PC-9 (cell line): Measurements from ENCODE around the gene RBMS1. TPM values are rescaled to one million over a fixed set of nuclear protein-coding genes. Genes with fewer than 3 reads are reported as not detected.

Experiments used
- BruUV-seq: library from RNA; stranded (reverse); fragments of 400-500 nt; replicated peaks from 2 replicates; lab custom pipeline; 2021; lab: Mats Ljungman, UMichigan
- CTCF ChIA-PET: fragments of 300-600 bp; sonication (Branson Sonifier 250); formaldehyde crosslinking; loops from one replicate; lab custom pipeline; 2022; ENCODE audit warnings: antibody characterized with exemption; lab: Charles Lee
- POLR2A ChIA-PET: fragments of 300-600 bp; sonication (Branson Sonifier 250); formaldehyde crosslinking; loops from one replicate; lab custom pipeline; 2022; ENCODE audit warnings: antibody characterized with exemption; ENCODE audit not compliant: unreplicated experiment; lab: Charles Lee
- DNase-seq, 2 experiments: peaks; one replicate each; pipeline versions ENCODE4 v3.0.0 to v3.0.0-alpha.2; 2015 to 2022; ENCODE audit warnings: mixed read lengths in 1 of 2
- H2AFZ ChIP-seq: fragments of 200-600 bp; sonication (generic); 2 replicates; pipeline ENCODE4 v1.8.1; 2017; ENCODE audit warnings: antibody characterized with exemption
- H3F3A ChIP-seq: fragments of 200-600 bp; sonication (generic); 2 replicates; pipeline ENCODE4 v1.8.1; 2017; ENCODE audit warnings: antibody characterized with exemption, mild to moderate bottlenecking, low read depth; ENCODE audit not compliant: insufficient read depth
- H3K27ac ChIP-seq: fragments of 200-600 bp; sonication (generic); 2 replicates; pipeline ENCODE4 v1.6.1; 2016; ENCODE audit warnings: mixed run types
- H3K27me3 ChIP-seq: fragments of 200-600 bp; sonication (generic); 2 replicates; pipeline ENCODE4 v1.6.1; 2016; ENCODE audit warnings: low read depth, mixed run types; ENCODE audit not compliant: insufficient read depth
- H3K36me3 ChIP-seq: fragments of 200-600 bp; sonication (generic); 2 replicates; pipeline ENCODE4 v1.6.1; 2016; ENCODE audit warnings: low read depth, mixed run types
- H3K4me1 ChIP-seq: fragments of 200-600 bp; sonication (generic); replicated peaks from 2 replicates; pipeline ENCODE4 v1.6.1; 2016; ENCODE audit warnings: mixed run types; ENCODE audit not compliant: insufficient read depth
- H3K4me2 ChIP-seq: fragments of 200-600 bp; sonication (generic); 2 replicates; pipeline ENCODE4 v1.6.1; 2017; ENCODE audit warnings: mixed run types
- H3K4me3 ChIP-seq: fragments of 200-600 bp; sonication (generic); 2 replicates; pipeline ENCODE4 v1.6.1; 2016; ENCODE audit warnings: mixed run types
- H3K79me2 ChIP-seq: fragments of 200-600 bp; sonication (generic); 2 replicates; pipeline ENCODE4 v1.6.1; 2017; ENCODE audit warnings: low read depth, mixed run types
- H3K9me2 ChIP-seq: fragments of 200-600 bp; sonication (generic); 2 replicates; pipeline ENCODE4 v1.8.1; 2017; ENCODE audit warnings: mild to moderate bottlenecking; ENCODE audit not compliant: insufficient read depth
- H3K9me3 ChIP-seq: fragments of 200-600 bp; sonication (generic); 2 replicates; pipeline ENCODE4 v1.8.1; 2016; ENCODE audit warnings: low read depth; ENCODE audit not compliant: insufficient read depth
- H4K20me1 ChIP-seq: fragments of 200-600 bp; sonication (generic); 2 replicates; pipeline ENCODE4 v1.8.1; 2017; ENCODE audit not compliant: insufficient read depth
- EZH2 ChIP-seq: fragments of 200-600 bp; sonication (generic); IDR thresholded peaks from 2 replicates; pipeline ENCODE4 v1.8.0; 2017; ENCODE audit warnings: antibody characterized with exemption, low read depth
- intact Hi-C: fragments of 100-400 bp; cut with micrococcal nuclease; formaldehyde crosslinking; loops from one replicate; pipeline ENCODE4 v1.10.0; 2022; ENCODE audit not compliant: unreplicated experiment
- total RNA-seq: library from RNA; stranded (reverse); gene quantifications from 2 replicates; pipeline ENCODE4 v1.2.3, GENCODE V29; 2021
- TF ChIP-seq, protein P1 (sequence below): fragments of 200-600 bp; sonication (generic); conservative IDR thresholded peaks from 2 replicates; pipeline ENCODE4 v1.6.1; 2017; ENCODE audit warnings: mixed run types, antibody characterized with exemption, mild to moderate bottlenecking, moderate library complexity

RBMS1 gene
- total RNA-seq, 1 experiment from 2014 or later, result 65.1 TPM

DNA sequence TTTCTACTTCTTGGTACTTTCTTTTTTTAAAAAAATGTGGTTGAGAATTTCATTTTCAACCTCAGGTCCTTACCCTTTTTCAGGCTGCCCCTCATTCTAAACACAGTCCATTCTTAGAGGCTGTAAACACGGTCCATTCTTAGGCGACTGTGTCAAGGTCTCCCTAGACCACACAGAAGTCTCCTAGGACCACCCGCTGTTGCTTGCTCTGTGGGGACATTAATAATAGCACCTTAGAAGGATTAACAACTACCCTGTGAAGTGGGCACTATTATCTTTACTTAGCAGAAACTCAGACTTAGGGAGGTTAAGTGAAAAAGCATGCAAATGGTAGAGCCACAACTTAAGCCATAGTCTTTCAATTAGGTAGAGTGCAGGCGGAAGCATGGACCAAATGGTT, 91.7 kb downstream of the RBMS1 start:
- TF ChIP-seq, protein P1, sequence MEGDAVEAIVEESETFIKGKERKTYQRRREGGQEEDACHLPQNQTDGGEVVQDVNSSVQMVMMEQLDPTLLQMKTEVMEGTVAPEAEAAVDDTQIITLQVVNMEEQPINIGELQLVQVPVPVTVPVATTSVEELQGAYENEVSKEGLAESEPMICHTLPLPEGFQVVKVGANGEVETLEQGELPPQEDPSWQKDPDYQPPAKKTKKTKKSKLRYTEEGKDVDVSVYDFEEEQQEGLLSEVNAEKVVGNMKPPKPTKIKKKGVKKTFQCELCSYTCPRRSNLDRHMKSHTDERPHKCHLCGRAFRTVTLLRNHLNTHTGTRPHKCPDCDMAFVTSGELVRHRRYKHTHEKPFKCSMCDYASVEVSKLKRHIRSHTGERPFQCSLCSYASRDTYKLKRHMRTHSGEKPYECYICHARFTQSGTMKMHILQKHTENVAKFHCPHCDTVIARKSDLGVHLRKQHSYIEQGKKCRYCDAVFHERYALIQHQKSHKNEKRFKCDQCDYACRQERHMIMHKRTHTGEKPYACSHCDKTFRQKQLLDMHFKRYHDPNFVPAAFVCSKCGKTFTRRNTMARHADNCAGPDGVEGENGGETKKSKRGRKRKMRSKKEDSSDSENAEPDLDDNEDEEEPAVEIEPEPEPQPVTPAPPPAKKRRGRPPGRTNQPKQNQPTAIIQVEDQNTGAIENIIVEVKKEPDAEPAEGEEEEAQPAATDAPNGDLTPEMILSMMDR, result no peak
- TF ChIP-seq EZH2, result no peak
- H3K4me3 ChIP-seq, result no peak overlapping the region
- intact Hi-C loops, result loop anchor here (2.0 to 10.0 kb wide), 5 partner anchors 47 to 569 kb away; no protein-coding TSS in a partner anchor
- H2AFZ ChIP-seq, result no peak overlapping the region
- CTCF ChIA-PET, result no interaction called here
- no peak for DNase-seq
- peaks cover 9% of the 10 kb centered on the region; the same call in 1 of the 2 replicates for H3K36me3 ChIP-seq
- H3K27ac ChIP-seq, result peak overlapping the region; percentile 79
- H3K79me2 ChIP-seq, result peaks cover 100% of the 10 kb centered on the region
- POLR2A ChIA-PET, result no interaction called here
- 0 out of 2 replicates have a peak, but pooled peaks cover 3% of the 10 kb centered on the region for H3K9me3 ChIP-seq
- H3K27me3 ChIP-seq, result no peaks in the 10 kb centered on the region
- H3F3A ChIP-seq, result peaks cover 14% of the 10 kb centered on the region
- peaks cover 70% of the 10 kb centered on the region for H3K4me1 ChIP-seq
- peaks cover 4% of the 10 kb centered on the region; the same call in 1 of the 2 replicates for H4K20me1 ChIP-seq
- BruUV-seq, result no TSS peak
- H3K4me2 ChIP-seq, result peak overlapping the region; percentile 79; the same call in 1 of the 2 replicates
- H3K9me2 ChIP-seq, result no peaks in the 10 kb centered on the region

DNA sequence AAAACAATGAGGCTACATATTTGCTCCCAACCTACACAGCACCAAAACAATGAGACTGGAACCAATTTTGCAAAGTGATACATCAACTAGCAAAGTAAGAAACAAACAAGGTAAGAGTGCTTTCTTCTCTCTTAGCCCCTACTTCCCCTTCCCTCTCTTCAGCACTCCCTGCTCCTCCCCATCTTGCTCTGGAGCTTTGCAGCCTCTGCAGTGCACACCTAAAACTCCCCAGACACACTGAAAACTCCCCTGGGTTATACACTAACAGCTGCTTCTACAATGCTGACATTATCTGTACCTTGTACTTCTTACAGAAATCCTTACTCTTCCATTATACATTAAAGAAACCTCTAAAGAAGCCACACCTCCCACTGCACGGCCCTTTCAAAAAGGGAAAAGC, 93.7 kb downstream of the RBMS1 start:
- ChIA-PET POLR2A (interaction anchor here (0.6 kb wide), 1 partner anchor 139 kb away, joined by 4 read pairs; no protein-coding TSS in a partner anchor), CTCF (no interaction called here)
- Histone ChIP-seq H3K4me3 (no peak overlapping the region), H3K9me3 (0 out of 2 replicates have a peak, but pooled peaks cover 3% of the 10 kb centered on the region), H2AFZ (no peak overlapping the region), H4K20me1 (no peaks in the 10 kb centered on the region), H3K36me3 (peaks cover 9% of the 10 kb centered on the region; the same call in 1 of the 2 replicates), H3K79me2 (peaks cover 96% of the 10 kb centered on the region), H3K27ac (no peak overlapping the region), H3F3A (peaks cover 9% of the 10 kb centered on the region), H3K27me3 (no peaks in the 10 kb centered on the region), H3K4me1 (peaks cover 54% of the 10 kb centered on the region), H3K9me2 (no peaks in the 10 kb centered on the region), H3K4me2 (no peak overlapping the region)
- intact Hi-C loops, result loop anchor here (5.0 to 10.0 kb wide), 5 partner anchors 45 to 345 kb away; no protein-coding TSS in a partner anchor
- TF ChIP-seq, protein P1, result no peak
- TF ChIP-seq EZH2, result no peak
- no TSS peak for BruUV-seq
- no peak for DNase-seq

DNA sequence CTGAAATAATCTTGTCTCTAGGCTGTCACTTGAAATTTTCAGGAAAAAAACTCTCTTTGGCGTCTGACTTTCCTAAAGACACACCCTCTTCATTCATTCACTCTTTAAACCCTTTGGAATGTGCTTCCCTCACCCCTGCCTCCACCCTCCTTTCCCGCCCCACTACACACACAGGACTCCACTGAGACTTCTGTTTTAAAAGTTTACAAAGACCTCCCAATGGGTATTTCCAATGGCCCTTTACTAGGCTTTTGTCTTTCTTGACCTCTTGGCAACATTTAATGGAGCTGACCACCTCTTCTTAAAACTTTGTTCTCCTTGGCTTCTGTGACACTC, 96.1 kb downstream of the RBMS1 start:
- intact Hi-C loops, result loop anchor here (2.0 to 5.0 kb wide), 2 partner anchors 169 to 190 kb away; no protein-coding TSS in a partner anchor
- TF ChIP-seq, protein P1, result no peak
- Histone ChIP-seq H3K4me1 (peaks cover 30% of the 10 kb centered on the region), H3K27me3 (no peaks in the 10 kb centered on the region), H4K20me1 (no peaks in the 10 kb centered on the region), H3K9me2 (no peaks in the 10 kb centered on the region), H3K79me2 (peaks cover 96% of the 10 kb centered on the region), H3F3A (peaks cover 4% of the 10 kb centered on the region; the same call in 1 of the 2 replicates), H3K27ac (peak overlapping the region; percentile 53), H3K9me3 (0 out of 2 replicates have a peak, but pooled peaks cover 3% of the 10 kb centered on the region), H3K36me3 (peaks cover 9% of the 10 kb centered on the region; the same call in 1 of the 2 replicates), H3K4me3 (no peak overlapping the region), H2AFZ (no peak overlapping the region), H3K4me2 (peak overlapping the region; percentile 28)
- no TSS peak for BruUV-seq
- POLR2A ChIA-PET, result interaction anchor here (0.7 kb wide), 1 partner anchor 171 kb away, joined by 3 read pairs; no protein-coding TSS in a partner anchor
- CTCF ChIA-PET, result no interaction called here
- DNase-seq, result no peak
